Endothelial cell of hepatic sinusoid (primary cell): ENCODE measurements around the gene MAP4K5.

ENCODE experiments used
- in situ Hi-C: cut with HindIII; loops from 2 replicates; pipeline ENCODE4 v1.10.0; 2017; ENCODE audit warnings: low sequenced_read_pairs

Gene MAP4K5

GRCh38 chr14:50377550-50378085 lies 154.8 kb downstream of the MAP4K5 start:
- in situ Hi-C loops = no loop called here

- in situ Hi-C loops = no loop called here
Observed at GRCh38 chr14:50375760-50376159, 156.6 kb downstream of the MAP4K5 start.

- in situ Hi-C loops = no loop called here
Observed at GRCh38 chr14:50373959-50374358, 158.4 kb downstream of the MAP4K5 start.

DNA sequence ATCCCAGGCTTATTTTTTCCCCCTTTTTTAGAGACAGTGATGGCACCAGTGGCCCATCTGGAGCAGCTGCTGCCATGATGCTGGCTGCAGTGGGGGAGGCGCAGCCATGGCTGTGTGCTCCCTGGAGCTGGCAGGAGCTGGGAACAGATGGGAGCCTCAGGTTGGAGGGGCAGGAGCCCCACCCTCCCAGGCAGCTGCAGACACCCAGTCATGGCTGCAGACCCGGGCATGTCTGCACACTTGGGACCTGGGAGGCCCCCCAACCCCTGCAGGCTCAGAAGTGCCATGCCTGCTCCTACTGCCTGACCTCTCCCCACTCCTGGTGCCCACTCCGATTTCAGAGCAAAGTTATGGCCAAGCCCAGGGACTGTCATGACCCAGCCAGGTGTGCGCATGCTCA lies 160.8 kb downstream of the MAP4K5 start:
- in situ Hi-C loops = no loop called here
